Osteoblast (primary cell): ENCODE results near the gene CSRNP3. TPM values are rescaled to one million over a fixed set of nuclear protein-coding genes. Genes with fewer than 3 reads are reported as not detected.
A peak's percentile ranks its signal among the peaks of the same experiment; 100 is the strongest.

Source experiments
- DNase-seq: peaks from one replicate; pipeline ENCODE4 v3.0.0; 2011; ENCODE audit warnings: low spot score, mixed read lengths; ENCODE audit not compliant: insufficient read length; ENCODE audit errors: missing footprints
- H2AFZ ChIP-seq: 2 replicates; pipeline ENCODE4 v1.6.0; 2011; ENCODE audit warnings: mild to moderate bottlenecking, low read length
- H3K27ac ChIP-seq: 2 replicates; pipeline ENCODE4 v1.5.1; 2011; ENCODE audit warnings: mild to moderate bottlenecking, low read depth, low read length, moderate library complexity
- H3K27me3 ChIP-seq: 2 replicates; pipeline ENCODE4 v1.6.0; 2012; ENCODE audit warnings: mild to moderate bottlenecking, control low read depth, inconsistent platforms, low read length, moderate library complexity; ENCODE audit not compliant: insufficient read depth
- H3K36me3 ChIP-seq: 2 replicates; pipeline ENCODE4 v1.5.1; 2011; ENCODE audit warnings: mild to moderate bottlenecking, low read length, control low read depth, moderate library complexity; ENCODE audit not compliant: insufficient read depth
- H3K4me1 ChIP-seq: 2 replicates; pipeline ENCODE4 v1.5.1; 2011; ENCODE audit warnings: mild to moderate bottlenecking, low read length, control low read depth, moderate library complexity; ENCODE audit not compliant: insufficient read depth
- H3K4me2 ChIP-seq: 2 replicates; pipeline ENCODE4 v1.6.0; 2011; ENCODE audit warnings: mild to moderate bottlenecking, low read length; ENCODE audit not compliant: insufficient read depth
- H3K4me3 ChIP-seq: fragments of 200-600 bp; sonication (generic); 3 replicates; pipeline ENCODE4 v1.5.1; 2012; ENCODE audit warnings: mild to moderate bottlenecking, low read length, inconsistent platforms; ENCODE audit not compliant: insufficient read depth
- H3K79me2 ChIP-seq: 2 replicates; pipeline ENCODE4 v1.6.0; 2012; ENCODE audit warnings: mild to moderate bottlenecking, low read length, control low read depth, inconsistent platforms; ENCODE audit not compliant: insufficient read depth
- H3K9me3 ChIP-seq: 2 replicates; pipeline ENCODE4 v1.5.1; 2011; ENCODE audit warnings: low read depth, low read length, control low read depth
- H4K20me1 ChIP-seq: 2 replicates; pipeline ENCODE4 v1.6.0; 2012; ENCODE audit warnings: mild to moderate bottlenecking, low read length, control low read depth; ENCODE audit not compliant: insufficient read depth
- total RNA-seq: library from RNA; depleted of rRNA; stranded (reverse); fragments of >200 nt; gene quantifications from 2 replicates; pipeline ENCODE4 v1.2.3, GENCODE V29; 2012
- TF ChIP-seq, protein P1 (sequence below): IDR thresholded peaks from 2 replicates; pipeline ENCODE4 v1.5.1; 2011; ENCODE audit warnings: mild to moderate bottlenecking, low read depth, low read length, moderate library complexity; ENCODE audit errors: extremely low read depth

Gene CSRNP3
- total RNA-seq, 1 donor = 1.4 TPM

DNA sequence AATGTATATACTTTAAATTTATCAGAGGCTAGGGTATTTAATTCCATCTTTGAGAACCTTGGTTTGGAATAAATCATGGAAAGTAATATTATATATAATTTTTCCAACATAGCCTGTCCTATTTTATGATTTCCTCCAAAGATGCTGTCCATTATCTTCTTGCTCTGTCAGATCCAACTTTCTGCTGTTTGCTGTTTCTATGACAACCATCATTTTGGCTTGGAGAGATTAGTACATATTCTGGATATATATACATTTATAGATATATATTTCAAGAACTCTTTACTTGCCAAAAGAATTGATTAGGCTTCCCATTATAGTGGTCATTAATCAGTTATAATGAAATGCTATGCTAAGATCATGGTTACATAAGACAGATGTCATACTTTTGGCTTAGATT, 31.3 kb downstream of the CSRNP3 start:
- no peak overlapping the region for H3K27ac ChIP-seq
- no peak overlapping the region for H2AFZ ChIP-seq
- H3K4me1 ChIP-seq = no peaks in the 10 kb centered on the region
- H3K9me3 ChIP-seq = no peaks in the 10 kb centered on the region
- H3K27me3 ChIP-seq = no peaks in the 10 kb centered on the region
- no peak overlapping the region for H3K4me2 ChIP-seq
- H4K20me1 ChIP-seq = no peaks in the 10 kb centered on the region
- TF ChIP-seq, protein P1, sequence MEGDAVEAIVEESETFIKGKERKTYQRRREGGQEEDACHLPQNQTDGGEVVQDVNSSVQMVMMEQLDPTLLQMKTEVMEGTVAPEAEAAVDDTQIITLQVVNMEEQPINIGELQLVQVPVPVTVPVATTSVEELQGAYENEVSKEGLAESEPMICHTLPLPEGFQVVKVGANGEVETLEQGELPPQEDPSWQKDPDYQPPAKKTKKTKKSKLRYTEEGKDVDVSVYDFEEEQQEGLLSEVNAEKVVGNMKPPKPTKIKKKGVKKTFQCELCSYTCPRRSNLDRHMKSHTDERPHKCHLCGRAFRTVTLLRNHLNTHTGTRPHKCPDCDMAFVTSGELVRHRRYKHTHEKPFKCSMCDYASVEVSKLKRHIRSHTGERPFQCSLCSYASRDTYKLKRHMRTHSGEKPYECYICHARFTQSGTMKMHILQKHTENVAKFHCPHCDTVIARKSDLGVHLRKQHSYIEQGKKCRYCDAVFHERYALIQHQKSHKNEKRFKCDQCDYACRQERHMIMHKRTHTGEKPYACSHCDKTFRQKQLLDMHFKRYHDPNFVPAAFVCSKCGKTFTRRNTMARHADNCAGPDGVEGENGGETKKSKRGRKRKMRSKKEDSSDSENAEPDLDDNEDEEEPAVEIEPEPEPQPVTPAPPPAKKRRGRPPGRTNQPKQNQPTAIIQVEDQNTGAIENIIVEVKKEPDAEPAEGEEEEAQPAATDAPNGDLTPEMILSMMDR = no peak
- DNase-seq = no peak
- H3K79me2 ChIP-seq = no peaks in the 10 kb centered on the region
- H3K4me3 ChIP-seq = no peak overlapping the region
- H3K36me3 ChIP-seq = no peaks in the 10 kb centered on the region

DNA sequence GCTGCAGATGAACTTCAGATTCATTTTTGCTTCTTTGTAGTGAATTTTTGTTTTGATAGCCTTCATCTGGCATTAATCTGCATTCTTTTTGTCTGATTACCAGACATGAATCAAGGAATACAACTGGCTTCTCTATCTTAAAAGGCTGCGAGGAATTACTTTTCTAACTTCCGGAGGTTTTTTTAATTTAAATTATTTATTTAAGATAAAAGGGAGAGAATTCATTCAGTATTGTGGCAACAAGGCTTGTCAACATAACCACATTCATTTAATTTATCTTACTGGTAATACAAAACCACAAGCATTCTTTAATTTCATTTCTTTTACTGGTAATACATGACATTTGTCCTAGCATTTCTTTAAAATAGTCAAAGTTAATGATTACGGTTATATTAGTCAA, 36.0 kb downstream of the CSRNP3 start:
- no peaks in the 10 kb centered on the region for H3K4me1 ChIP-seq
- H3K4me2 ChIP-seq = no peak overlapping the region
- DNase-seq = no peak
- H3K4me3 ChIP-seq = no peak overlapping the region
- no peaks in the 10 kb centered on the region for H3K9me3 ChIP-seq
- H3K79me2 ChIP-seq = no peaks in the 10 kb centered on the region
- TF ChIP-seq, protein P1 = no peak
- no peaks in the 10 kb centered on the region for H4K20me1 ChIP-seq
- no peaks in the 10 kb centered on the region for H3K36me3 ChIP-seq
- H3K27me3 ChIP-seq = no peaks in the 10 kb centered on the region
- H3K27ac ChIP-seq = no peak overlapping the region
- no peak overlapping the region for H2AFZ ChIP-seq

DNA sequence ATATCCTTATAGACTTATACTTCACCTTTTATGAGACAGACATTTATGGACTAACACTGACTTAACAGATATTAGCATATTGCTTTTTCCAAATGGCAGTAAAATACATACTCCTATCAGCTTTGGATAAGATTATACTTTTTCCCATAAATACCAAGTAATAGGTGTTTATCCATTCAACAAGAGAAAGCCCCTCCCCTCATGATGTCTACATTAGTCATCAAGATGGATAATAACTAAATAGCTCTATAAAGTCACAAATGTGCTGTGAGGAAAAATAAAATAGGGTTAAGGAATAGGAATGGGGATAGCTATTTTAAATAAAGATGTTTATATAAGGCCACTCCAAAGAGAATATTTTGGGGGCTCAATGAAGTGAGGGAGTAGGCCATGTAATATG, 39.4 kb downstream of the CSRNP3 start:
- no peak for DNase-seq
- Histone ChIP-seq H3K4me2 (no peak overlapping the region), H3K9me3 (no peaks in the 10 kb centered on the region), H3K27me3 (no peaks in the 10 kb centered on the region), H3K79me2 (no peaks in the 10 kb centered on the region), H3K27ac (no peak overlapping the region), H3K4me3 (no peak overlapping the region), H2AFZ (no peak overlapping the region), H4K20me1 (no peaks in the 10 kb centered on the region), H3K4me1 (no peaks in the 10 kb centered on the region), H3K36me3 (no peaks in the 10 kb centered on the region)
- TF ChIP-seq, protein P1 = no peak

DNA sequence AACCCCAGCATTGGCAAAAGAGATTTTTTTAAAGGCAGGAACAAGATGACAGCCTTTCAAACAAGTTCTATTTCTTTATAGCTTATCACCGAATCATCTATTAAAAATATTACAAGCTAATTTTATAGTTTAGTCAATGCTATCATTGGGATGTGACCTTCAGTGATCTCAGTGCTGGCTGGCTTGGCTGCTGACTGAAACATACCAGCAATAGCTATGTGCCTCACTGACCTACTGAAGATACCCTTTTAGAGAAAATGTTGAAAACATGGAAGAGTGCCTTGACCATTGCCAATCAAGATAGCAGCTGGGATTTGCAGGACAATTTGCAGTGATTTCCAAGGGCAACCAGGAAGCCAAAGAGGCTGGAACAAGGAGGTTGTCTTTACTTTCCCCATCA, 44.0 kb downstream of the CSRNP3 start:
- no peak overlapping the region for H2AFZ ChIP-seq
- H4K20me1 ChIP-seq = no peaks in the 10 kb centered on the region
- H3K27me3 ChIP-seq = no peaks in the 10 kb centered on the region
- H3K36me3 ChIP-seq = no peaks in the 10 kb centered on the region
- no peaks in the 10 kb centered on the region for H3K79me2 ChIP-seq
- no peak overlapping the region for H3K27ac ChIP-seq
- H3K9me3 ChIP-seq = no peaks in the 10 kb centered on the region
- H3K4me1 ChIP-seq = no peaks in the 10 kb centered on the region
- TF ChIP-seq, protein P1 = no peak
- peak; percentile 46 for DNase-seq
- no peak overlapping the region for H3K4me3 ChIP-seq
- no peak overlapping the region for H3K4me2 ChIP-seq
